Stomach (tissue), 9 donors: ENCODE data around the gene SIKE1. TPM values are rescaled to one million over a fixed set of nuclear protein-coding genes. Genes with fewer than 3 reads are reported as not detected.

ENCODE experiments used
- DNase-seq, 2 donors: peaks; one replicate each; pipeline versions ENCODE4 v3.0.0 to v3.0.0-alpha.2; 2013 to 2019
- H3K27ac ChIP-seq, 5 donors: fragments of 200-600 bp in 4 of 5; sonication (generic) in 4 of 5; one replicate each; pipeline ENCODE4 v1.5.1; 2013 to 2019; ENCODE audit warnings: mild to moderate bottlenecking in 1 of 5, moderate library complexity in 1 of 5
- H3K27me3 ChIP-seq, 3 donors: fragments of 200-600 bp; sonication (generic); one replicate each; pipeline ENCODE4 v1.5.1; 2017 to 2019; ENCODE audit warnings: mixed run types in 1 of 3
- H3K36me3 ChIP-seq, 4 donors: fragments of 200-600 bp; sonication (generic); 1 replicate in 3 of 4; 2 replicates in 1 of 4; pipeline ENCODE4 v1.5.1; 2016 to 2019
- H3K4me1 ChIP-seq, 4 donors: fragments of 200-600 bp; sonication (generic); one replicate each; pipeline ENCODE4 v1.5.1; 2016 to 2019
- H3K4me3 ChIP-seq, 4 donors: fragments of 200-600 bp; sonication (generic) in 3 of 4; one replicate each; pipeline ENCODE4 v1.5.1; 2016 to 2019; ENCODE audit warnings: mild to moderate bottlenecking in 1 of 4
- H3K9me3 ChIP-seq, 4 donors: fragments of 200-600 bp; sonication (generic); one replicate each; pipeline ENCODE4 v1.5.1; 2016 to 2019
- EP300 ChIP-seq: sonication (generic); formaldehyde crosslinking; IDR thresholded peaks from one replicate; pipeline ENCODE4 v1.6.1; 2017; ENCODE audit warnings: antibody characterized with exemption
- POLR2A ChIP-seq, 4 donors: fragments of 450-650 bp; IDR thresholded peaks; one replicate each; pipeline ENCODE4 v1.6.1; 2016; ENCODE audit warnings: antibody characterized with exemption in 4 of 4, control low read depth in 2 of 4, mild to moderate bottlenecking in 1 of 4, moderate library complexity in 1 of 4
- POLR2AphosphoS5 ChIP-seq, 3 donors: sonication (generic); formaldehyde crosslinking; IDR thresholded peaks; one replicate each; pipeline ENCODE4 v1.6.1; 2016; ENCODE audit warnings: antibody characterized with exemption in 3 of 3
- WGBS, 5 donors: extraction: QIAGEN DNeasy Blood & Tissue Kit in 3 of 5; methylation state at CpG; one replicate each; pipeline versions ENCODE4 v1.1.5 to v1.1.7; 2013 to 2018; 5-methylcytosine and 5-hydroxymethylcytosine counted together
- intact Hi-C: fragments of 100-400 bp; cut with DNase I; formaldehyde crosslinking; loops from one replicate; pipeline ENCODE4 v1.15.1; 2023; ENCODE audit warnings: low total_unique reads
- polyA plus RNA-seq, 3 donors: library from polyadenylated mRNA; stranded (reverse); fragments of 200-250 nt; gene quantifications; one replicate each; pipeline ENCODE4 v1.2.3, GENCODE V29; 2013
- total RNA-seq, 5 donors: library from RNA; depleted of rRNA; stranded (reverse); fragments of >200 nt; gene quantifications; one replicate each; pipeline versions ENCODE4 v1.1.0 to v1.2.3, GENCODE V29; 2014 to 2016
- TF ChIP-seq, protein P1 (sequence below), 7 experiments: fragments of 450-650 bp in 4 of 7; fragments of 200-600 bp in 3 of 7; sonication (generic) in 3 of 7; IDR thresholded peaks; one replicate each; pipeline ENCODE4 v1.5.1; 2016 to 2019; ENCODE audit warnings: antibody characterized with exemption in 7 of 7, control low read depth in 2 of 7, mild to moderate bottlenecking in 1 of 7
- donor health status: healthy with polysubstance abuse.
- donor health status: Bipolar disorder and iron deficiency.
- donor health status: healthy.

The SIKE1 gene
- total and polyA plus RNA-seq, 8 donors = 10.2 to 111 (median 22.6) TPM

DNA sequence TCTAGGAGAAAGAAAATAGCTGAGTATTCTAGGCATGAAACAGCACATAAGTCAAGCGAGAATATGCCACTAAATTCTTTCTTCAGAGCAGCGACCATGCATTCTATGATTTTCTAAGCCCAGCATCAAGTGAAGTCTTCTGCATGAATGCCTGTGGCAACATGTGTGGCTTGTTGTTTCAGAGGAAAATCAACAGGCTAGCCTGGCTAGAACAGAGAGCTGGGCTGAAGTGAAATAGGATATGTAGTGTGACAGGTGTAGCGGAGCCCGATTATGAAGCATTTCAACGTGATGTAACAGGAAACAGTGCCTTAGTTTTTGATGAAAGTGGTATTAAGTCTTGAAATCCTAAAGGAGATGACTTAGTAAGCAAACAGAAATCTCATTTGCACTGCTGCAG is 29.7 kb downstream of the SIKE1 start:
- Histone ChIP-seq H3K9me3 (no peaks in the 10 kb centered on the region), H3K4me3 (no peak overlapping the region), H3K27me3 (no peaks in the 10 kb centered on the region), H3K4me1 (peaks cover 55 to 100% (median 83%) of the 10 kb centered on the region in 4 donors), H3K27ac (peak overlapping the region in 1 of 5 donors; percentile 40), H3K36me3 (peaks cover 8 to 44% (median 35%) of the 10 kb centered on the region in 4 donors)
- intact Hi-C loops = no loop called here
- 46 to 65% (median 51%) methylated on average over 5 of the region's 5 CpGs for WGBS, 5 donors
- DNase-seq = peak in 1 of 2 donors; percentile 33
- TF ChIP-seq POLR2A (IDR thresholded peaks at IDR 0.05) (no peak), POLR2AphosphoS5 (IDR thresholded peaks at IDR 0.05) (no peak), EP300 (no peak)
- TF ChIP-seq, protein P1, sequence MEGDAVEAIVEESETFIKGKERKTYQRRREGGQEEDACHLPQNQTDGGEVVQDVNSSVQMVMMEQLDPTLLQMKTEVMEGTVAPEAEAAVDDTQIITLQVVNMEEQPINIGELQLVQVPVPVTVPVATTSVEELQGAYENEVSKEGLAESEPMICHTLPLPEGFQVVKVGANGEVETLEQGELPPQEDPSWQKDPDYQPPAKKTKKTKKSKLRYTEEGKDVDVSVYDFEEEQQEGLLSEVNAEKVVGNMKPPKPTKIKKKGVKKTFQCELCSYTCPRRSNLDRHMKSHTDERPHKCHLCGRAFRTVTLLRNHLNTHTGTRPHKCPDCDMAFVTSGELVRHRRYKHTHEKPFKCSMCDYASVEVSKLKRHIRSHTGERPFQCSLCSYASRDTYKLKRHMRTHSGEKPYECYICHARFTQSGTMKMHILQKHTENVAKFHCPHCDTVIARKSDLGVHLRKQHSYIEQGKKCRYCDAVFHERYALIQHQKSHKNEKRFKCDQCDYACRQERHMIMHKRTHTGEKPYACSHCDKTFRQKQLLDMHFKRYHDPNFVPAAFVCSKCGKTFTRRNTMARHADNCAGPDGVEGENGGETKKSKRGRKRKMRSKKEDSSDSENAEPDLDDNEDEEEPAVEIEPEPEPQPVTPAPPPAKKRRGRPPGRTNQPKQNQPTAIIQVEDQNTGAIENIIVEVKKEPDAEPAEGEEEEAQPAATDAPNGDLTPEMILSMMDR (IDR thresholded peaks at IDR 0.05) = no peak

DNA sequence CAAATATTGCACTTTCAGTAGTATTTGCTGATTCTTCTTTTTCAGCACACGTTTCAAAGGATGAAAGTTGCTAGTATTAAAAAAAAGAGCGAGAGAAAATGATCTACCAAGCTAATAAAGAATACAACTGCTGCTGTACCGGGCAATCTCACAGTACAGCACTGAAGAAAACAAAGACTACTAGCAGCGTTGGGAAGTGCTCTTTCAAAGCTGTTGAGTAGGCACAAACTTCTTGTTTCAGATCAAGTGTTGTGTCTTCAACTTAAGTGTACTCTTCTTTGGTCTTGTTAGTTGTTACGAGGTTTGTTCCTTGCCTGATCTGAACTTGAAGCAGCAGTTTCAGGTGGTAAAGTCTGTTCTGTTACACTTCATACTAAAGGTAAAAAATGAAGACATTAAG is 30.6 kb downstream of the SIKE1 start:
- 66 to 72% (median 67%) methylated on average over 5 of the region's 5 CpGs for WGBS, 5 donors
- intact Hi-C loops = no loop called here

DNA sequence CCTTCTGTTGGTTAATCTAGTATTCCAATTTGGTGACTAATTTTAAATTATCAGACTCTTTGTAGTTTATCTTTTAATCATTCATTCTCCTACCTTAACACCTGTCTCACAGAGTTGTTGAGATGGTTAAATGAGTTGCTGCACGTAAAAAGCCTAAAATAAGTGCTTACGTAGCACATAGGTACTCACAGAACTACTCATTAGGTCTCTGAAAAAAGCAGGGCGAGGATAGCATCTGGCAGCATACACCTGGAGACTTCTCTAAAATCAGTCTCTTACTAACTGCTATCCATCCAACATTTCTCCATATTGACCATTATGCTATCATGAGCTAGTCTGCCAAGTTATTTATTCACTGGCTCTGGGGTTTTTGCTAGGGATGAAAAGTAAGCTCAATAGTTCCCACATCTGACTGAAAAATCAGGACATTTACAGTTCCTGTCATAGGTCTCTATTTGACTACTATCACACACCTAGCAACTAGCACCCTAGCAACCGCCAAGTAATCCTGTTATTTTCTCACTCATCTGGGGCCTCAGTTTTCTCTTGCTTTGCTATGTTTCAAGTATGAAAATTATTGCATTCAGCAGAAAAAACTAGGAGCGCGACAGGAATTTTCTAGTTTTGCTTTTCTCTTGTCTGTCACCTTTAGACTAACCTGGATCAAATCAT is 33.9 kb downstream of the SIKE1 start:
- DNase-seq = peak in 1 of 2 donors; percentile 11
- H3K36me3 ChIP-seq = peaks cover 8 to 76% (median 54%) of the 10 kb centered on the region in 4 donors
- WGBS, 5 donors = 79 to 88% (median 84%) methylated on average over 6 of the region's 6 CpGs
- H3K27me3 ChIP-seq = no peaks in the 10 kb centered on the region
- no peaks in the 10 kb centered on the region for H3K9me3 ChIP-seq
- H3K4me1 ChIP-seq = peaks cover 16 to 97% (median 60%) of the 10 kb centered on the region in 4 donors
- H3K27ac ChIP-seq = no peak overlapping the region
- intact Hi-C loops = no loop called here
- no peak overlapping the region for H3K4me3 ChIP-seq
- TF ChIP-seq POLR2AphosphoS5 (IDR thresholded peaks at IDR 0.05) = no peak
- no peak for TF ChIP-seq EP300
- TF ChIP-seq, protein P1 (IDR thresholded peaks at IDR 0.05) = no peak
- no peak for TF ChIP-seq POLR2A (IDR thresholded peaks at IDR 0.05)

More for the DNA sequence above, 30.6 kb downstream of the SIKE1 start:
- DNase-seq = no peak
- no peak overlapping the region for H3K27ac ChIP-seq
- peaks cover 45 to 100% (median 79%) of the 10 kb centered on the region in 4 donors for H3K4me1 ChIP-seq
- no peaks in the 10 kb centered on the region for H3K27me3 ChIP-seq
- TF ChIP-seq POLR2A (IDR thresholded peaks at IDR 0.05) = no peak
- TF ChIP-seq, protein P1 (IDR thresholded peaks at IDR 0.05) = no peak
- TF ChIP-seq EP300 = no peak
- no peak for TF ChIP-seq POLR2AphosphoS5 (IDR thresholded peaks at IDR 0.05)
- H3K9me3 ChIP-seq = no peaks in the 10 kb centered on the region
- no peak overlapping the region for H3K4me3 ChIP-seq
- peaks cover 8 to 53% (median 39%) of the 10 kb centered on the region in 4 donors for H3K36me3 ChIP-seq

DNA sequence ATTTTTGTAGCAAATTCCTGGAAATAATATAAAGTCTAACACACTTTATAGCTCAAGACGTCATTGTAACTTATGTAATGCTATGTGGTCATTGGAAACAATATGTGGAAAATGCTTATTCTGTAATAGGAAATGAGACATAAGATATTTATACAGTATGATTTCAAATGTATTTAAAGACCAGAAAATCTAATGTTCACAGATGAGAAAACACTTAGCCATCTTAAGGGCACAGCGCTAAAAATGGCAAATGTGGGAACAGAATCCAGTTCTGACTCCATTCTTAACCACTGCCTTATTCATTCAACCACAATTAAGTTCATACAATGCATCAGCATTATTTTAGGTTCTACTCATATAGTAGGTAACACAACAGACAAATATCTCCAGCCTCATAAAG is 35.2 kb downstream of the SIKE1 start:
- TF ChIP-seq POLR2A (IDR thresholded peaks at IDR 0.05) (no peak), EP300 (no peak), POLR2AphosphoS5 (IDR thresholded peaks at IDR 0.05) (no peak)
- TF ChIP-seq, protein P1 (IDR thresholded peaks at IDR 0.05) = no peak
- 67 to 86% (median 83%) methylated on average over 2 of the region's 2 CpGs for WGBS, 5 donors
- intact Hi-C loops = no loop called here
- Histone ChIP-seq H3K4me1 (peaks cover 3 to 86% (median 53%) of the 10 kb centered on the region in 4 donors), H3K4me3 (no peak overlapping the region), H3K9me3 (no peaks in the 10 kb centered on the region), H3K27ac (no peak overlapping the region), H3K27me3 (no peaks in the 10 kb centered on the region), H3K36me3 (peaks cover 8 to 80% (median 60%) of the 10 kb centered on the region in 4 donors)
- DNase-seq = no peak
